Measurements from ENCODE around the gene DNAH14. TPM values are rescaled to one million over a fixed set of nuclear protein-coding genes. Genes with fewer than 3 reads are reported as not detected.
"Not testable (repeated sequence)": the region's sequence is repeated elsewhere in the genome, so short reads cannot be mapped to it uniquely, and the experiment has no call there.

Gene DNAH14
- polyA plus RNA-seq, 1 donor from 2014 or later, result 24.9 TPM

GRCh38 chr1:224939844-224940425 is 10.5 kb downstream of the DNAH14 start:
- H3K79me2 ChIP-seq (replicated peaks; ENCODE audit: insufficient read depth, low read length), result no peaks in the 10 kb centered on the region
- H3K4me2 ChIP-seq (ENCODE audit: low read length), result no peak overlapping the region
- H3K9me3 ChIP-seq (ENCODE audit: low read length), result no peaks in the 10 kb centered on the region
- TF ChIP-seq TAF1 (IDR thresholded peaks at IDR 0.05; ENCODE audit: low read depth), result no peak
- TF ChIP-seq RAD21 (conservative IDR thresholded peaks at IDR 0.05), result no peak
- TF ChIP-seq CTCF (IDR thresholded peaks at IDR 0.05; ENCODE audit: poor library complexity, severe bottlenecking), result no peak
- no peak for TF ChIP-seq SMC3 (conservative IDR thresholded peaks at IDR 0.05; ENCODE audit: poor library complexity)
- TF ChIP-seq EZH2 (IDR thresholded peaks at IDR 0.05; ENCODE audit: borderline replicate concordance, insufficient read depth, low read length, poor library complexity, severe bottlenecking), result no peak
- no peak for TF ChIP-seq MXI1 (conservative IDR thresholded peaks at IDR 0.05; ENCODE audit: poor library complexity, severe bottlenecking)
- no peak for TF ChIP-seq REST (IDR thresholded peaks at IDR 0.05; ENCODE audit: borderline replicate concordance)
- TF ChIP-seq POLR2AphosphoS5 (IDR thresholded peaks at IDR 0.05), result no peak
- TF ChIP-seq EP300 (conservative IDR thresholded peaks at IDR 0.05; ENCODE audit: poor library complexity, severe bottlenecking), result no peak
- H3K36me3 ChIP-seq (ENCODE audit: insufficient read depth, low read length), result no peaks in the 10 kb centered on the region
- no peak overlapping the region for H2AFZ ChIP-seq (ENCODE audit: low read depth, low read length)
- no peak overlapping the region for H3K4me3 ChIP-seq (ENCODE audit: low read length)
- no peaks in the 10 kb centered on the region for H3F3A ChIP-seq (ENCODE audit: insufficient read depth, low read length, poor library complexity, severe bottlenecking)
- no peak overlapping the region for H3K9ac ChIP-seq (ENCODE audit: low read length)
- no peaks in the 10 kb centered on the region for H3K9me2 ChIP-seq (ENCODE audit: insufficient read depth, low read length)
- H4K20me1 ChIP-seq (ENCODE audit: insufficient read depth), result no peaks in the 10 kb centered on the region
- H3K27ac ChIP-seq (ENCODE audit: low read length), result no peak overlapping the region
- H3K27me3 ChIP-seq (ENCODE audit: insufficient read depth, low read depth, low read length), result no peaks in the 10 kb centered on the region

- not testable (repeated sequence) for H3K36me3 ChIP-seq (ENCODE audit: insufficient read depth, low read length); H3K9ac ChIP-seq (ENCODE audit: low read length); H3K79me2 ChIP-seq (replicated peaks; ENCODE audit: insufficient read depth, low read length); H3K9me2 ChIP-seq (ENCODE audit: insufficient read depth, low read length); H3K4me3 ChIP-seq (ENCODE audit: low read length); H3K4me2 ChIP-seq (ENCODE audit: low read length); H3F3A ChIP-seq (ENCODE audit: insufficient read depth, low read length, poor library complexity, severe bottlenecking); H3K27me3 ChIP-seq (ENCODE audit: insufficient read depth, low read depth, low read length); H3K9me3 ChIP-seq (ENCODE audit: low read length); H4K20me1 ChIP-seq (ENCODE audit: insufficient read depth); H2AFZ ChIP-seq (ENCODE audit: low read depth, low read length); H3K27ac ChIP-seq (ENCODE audit: low read length)
Observed at GRCh38 chr1:224940735-224941134, 11.3 kb downstream of the DNAH14 start.

- not testable (repeated sequence) for H3K9me3 ChIP-seq (ENCODE audit: low read length); H3K79me2 ChIP-seq (replicated peaks; ENCODE audit: insufficient read depth, low read length); H3K36me3 ChIP-seq (ENCODE audit: insufficient read depth, low read length); H3K27me3 ChIP-seq (ENCODE audit: insufficient read depth, low read depth, low read length); H3K4me3 ChIP-seq (ENCODE audit: low read length); H3F3A ChIP-seq (ENCODE audit: insufficient read depth, low read length, poor library complexity, severe bottlenecking); H3K9ac ChIP-seq (ENCODE audit: low read length); H4K20me1 ChIP-seq (ENCODE audit: insufficient read depth); H2AFZ ChIP-seq (ENCODE audit: low read depth, low read length); H3K4me2 ChIP-seq (ENCODE audit: low read length); H3K27ac ChIP-seq (ENCODE audit: low read length); H3K9me2 ChIP-seq (ENCODE audit: insufficient read depth, low read length)
Observed at GRCh38 chr1:224945651-224946348, 16.3 kb downstream of the DNAH14 start.

GRCh38 chr1:224946349-224946691 is 16.8 kb downstream of the DNAH14 start:
- H3F3A ChIP-seq (ENCODE audit: insufficient read depth, low read length, poor library complexity, severe bottlenecking); H3K4me2 ChIP-seq (ENCODE audit: low read length); H4K20me1 ChIP-seq (ENCODE audit: insufficient read depth); H3K79me2 ChIP-seq (replicated peaks; ENCODE audit: insufficient read depth, low read length); H3K9me2 ChIP-seq (ENCODE audit: insufficient read depth, low read length); H3K9me3 ChIP-seq (ENCODE audit: low read length); H3K4me3 ChIP-seq (ENCODE audit: low read length); H2AFZ ChIP-seq (ENCODE audit: low read depth, low read length); H3K27me3 ChIP-seq (ENCODE audit: insufficient read depth, low read depth, low read length); H3K9ac ChIP-seq (ENCODE audit: low read length); H3K27ac ChIP-seq (ENCODE audit: low read length); H3K36me3 ChIP-seq (ENCODE audit: insufficient read depth, low read length): not testable (repeated sequence)
